SKM-1 (cell line): ENCODE data around the gene PRDX5.
"Not testable (repeated sequence)": the region's sequence is repeated elsewhere in the genome, so short reads cannot be mapped to it uniquely, and the experiment has no call there.

Source experiments
- DNase-seq: peaks from one replicate; lab custom pipeline; 2025; ENCODE audit not compliant: unreplicated experiment; lab: John Stamatoyannopoulos, UW

Gene PRDX5

DNA sequence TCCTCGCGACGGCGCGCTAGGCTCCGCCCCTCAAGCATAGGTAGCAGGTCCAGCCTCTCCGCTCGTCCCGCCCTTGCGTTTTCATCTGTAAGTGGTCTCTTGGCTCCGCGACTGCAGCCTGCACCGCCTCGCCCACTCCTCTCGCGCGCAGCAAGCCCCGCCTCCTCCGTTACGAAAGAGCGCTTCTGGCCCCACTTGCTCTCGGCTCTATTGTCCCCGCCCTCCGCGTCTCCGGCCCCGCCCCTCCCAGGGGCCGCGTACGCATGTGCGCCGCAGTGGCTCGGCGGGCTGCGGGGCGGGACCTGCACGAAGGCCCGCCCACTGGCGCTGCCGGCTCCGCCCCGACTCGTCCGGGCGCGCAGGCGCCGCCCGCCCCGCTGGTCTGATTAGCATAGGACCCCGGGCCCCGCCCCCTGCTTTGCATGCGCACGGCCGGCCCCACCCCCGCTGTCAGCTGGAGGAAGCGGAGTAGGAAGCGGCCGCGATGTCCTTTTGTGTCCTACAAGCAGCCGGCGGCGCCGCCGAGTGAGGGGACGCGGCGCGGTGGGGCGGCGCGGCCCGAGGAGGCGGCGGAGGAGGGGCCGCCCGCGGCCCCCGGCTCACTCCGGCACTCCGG, 12.7 kb upstream of the PRDX5 start, which contains the start of gene ESRRA:
Gene ESRRA, plus strand, starts transcription at position 450 of the 616 bp plus-strand sequence. CDS start 1,656 bp downstream, outside the sequence.
- DNase-seq: peak; percentile 99

DNA sequence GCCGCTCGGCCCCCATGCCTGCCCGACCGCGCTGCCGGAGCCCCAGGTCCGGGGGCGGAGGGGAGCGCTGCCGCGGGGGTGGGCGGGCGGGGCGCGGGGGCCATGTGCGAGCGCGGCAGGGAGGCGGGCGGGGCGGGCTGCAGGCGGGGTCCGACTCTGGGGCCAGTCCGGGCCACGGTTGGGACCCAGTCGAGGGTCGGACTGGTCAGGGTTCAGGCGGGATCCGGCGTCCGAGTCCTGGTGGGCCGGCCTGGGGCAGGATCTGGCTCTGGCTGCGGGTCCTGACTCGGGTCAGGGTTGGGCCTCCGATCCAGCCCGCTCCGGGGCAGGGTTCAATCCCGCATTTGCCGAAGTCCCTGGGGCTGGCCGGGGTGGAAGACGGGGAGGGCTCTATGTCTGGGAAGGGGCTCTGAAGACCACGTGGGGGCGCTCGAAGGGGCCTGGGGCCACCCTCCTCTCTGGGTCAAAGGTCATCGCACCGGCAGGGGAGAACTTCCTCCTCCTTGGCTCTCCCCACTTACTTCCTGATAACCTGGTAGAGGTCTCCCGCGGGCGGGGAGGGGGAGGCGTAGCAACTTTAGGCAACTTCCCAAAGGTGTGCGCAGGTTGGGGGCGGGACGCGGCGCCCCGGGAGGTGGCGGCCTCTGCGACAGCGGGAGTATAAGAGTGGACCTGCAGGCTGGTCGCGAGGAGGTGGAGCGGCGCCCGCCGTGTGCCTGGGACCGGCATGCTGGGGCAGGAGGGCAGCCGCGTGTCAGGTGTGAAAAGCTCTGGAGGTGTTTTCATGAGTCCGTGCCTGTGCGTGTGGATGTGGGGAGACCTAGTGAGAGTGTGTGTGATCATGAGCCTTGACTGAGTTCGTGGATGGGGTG, 12.0 kb upstream of the PRDX5 start:
- peak; percentile 79 for DNase-seq

DNA sequence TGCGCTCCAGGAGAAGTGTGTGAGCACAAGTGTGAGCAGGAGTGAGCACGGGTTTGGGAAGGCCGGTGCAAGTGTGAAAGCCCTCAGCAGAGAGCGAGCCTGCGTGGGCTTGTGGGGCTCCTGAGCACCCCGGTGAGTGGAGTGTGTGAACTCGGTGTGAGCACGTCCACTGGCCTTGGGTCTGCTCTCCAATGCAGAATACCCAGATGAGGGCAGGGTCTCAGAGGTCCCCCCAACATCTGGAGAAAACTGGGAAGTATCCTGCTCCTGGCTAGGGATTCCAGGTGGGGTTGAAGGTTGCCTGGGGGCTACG, 11.4 kb upstream of the PRDX5 start:
- no peak for DNase-seq

DNA sequence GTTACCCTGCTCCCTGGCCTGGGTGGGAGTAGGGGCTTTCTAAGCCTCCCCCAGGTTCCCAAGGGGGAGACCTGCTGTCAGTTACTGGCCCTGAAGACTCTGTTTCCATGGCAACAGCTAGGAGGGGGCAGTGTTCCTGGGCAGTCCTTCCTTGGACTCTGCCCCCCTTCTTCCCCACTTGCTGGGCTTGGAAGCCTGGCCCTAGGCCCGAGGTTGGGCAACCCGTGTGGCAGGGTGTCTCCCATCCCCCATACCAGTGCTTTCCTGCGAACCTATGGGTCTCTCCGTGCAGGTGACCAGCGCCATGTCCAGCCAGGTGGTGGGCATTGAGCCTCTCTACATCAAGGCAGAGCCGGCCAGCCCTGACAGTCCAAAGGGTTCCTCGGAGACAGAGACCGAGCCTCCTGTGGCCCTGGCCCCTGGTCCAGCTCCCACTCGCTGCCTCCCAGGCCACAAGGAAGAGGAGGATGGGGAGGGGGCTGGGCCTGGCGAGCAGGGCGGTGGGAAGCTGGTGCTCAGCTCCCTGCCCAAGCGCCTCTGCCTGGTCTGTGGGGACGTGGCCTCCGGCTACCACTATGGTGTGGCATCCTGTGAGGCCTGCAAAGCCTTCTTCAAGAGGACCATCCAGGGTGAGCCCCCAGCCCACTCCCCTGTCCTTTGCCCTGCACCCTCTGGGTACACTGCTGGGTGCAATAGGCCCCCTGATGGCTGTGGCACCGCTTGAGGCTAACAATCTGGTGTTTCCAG, 10.9 kb upstream of the PRDX5 start:
- no peak for DNase-seq

DNA sequence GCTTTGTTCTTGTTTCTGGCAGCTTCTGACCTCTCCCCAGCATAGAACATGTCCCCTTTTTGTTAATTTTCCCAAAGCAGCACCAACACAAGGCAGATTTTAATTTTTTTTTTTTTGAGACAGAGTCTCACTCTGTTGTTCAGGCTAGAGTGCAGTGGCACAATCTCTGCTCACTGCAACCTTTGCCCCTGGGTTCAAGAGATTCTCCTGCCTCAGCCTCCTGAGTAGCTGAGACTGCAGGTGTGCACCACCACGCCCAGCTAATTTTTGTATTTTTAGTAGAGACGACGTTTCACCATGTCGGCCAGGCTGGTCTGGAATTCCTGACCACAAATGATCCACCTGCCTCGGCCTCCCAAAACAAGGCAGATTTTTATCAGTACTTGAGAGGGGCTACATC, 10.1 kb upstream of the PRDX5 start:
- not testable (repeated sequence) for DNase-seq

DNA sequence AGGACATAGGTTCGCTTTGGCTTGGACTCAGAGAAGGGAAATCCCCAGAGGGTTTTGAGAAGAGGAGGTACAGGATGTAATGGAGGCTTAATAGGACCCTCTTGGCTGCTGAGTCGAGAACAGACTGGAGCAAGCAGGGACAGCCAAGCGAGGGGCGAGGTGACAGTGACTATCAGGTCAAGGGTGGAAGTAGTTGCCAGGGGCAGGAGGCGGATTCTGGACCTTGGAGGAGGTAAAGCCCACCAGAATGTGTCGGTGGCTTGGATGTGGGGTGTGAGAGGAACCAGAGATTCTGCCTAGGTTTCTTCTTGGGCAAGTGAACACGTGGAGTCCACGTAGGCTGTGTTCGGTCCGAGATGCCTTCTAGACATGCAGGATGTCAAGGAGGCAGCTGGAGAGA, 5.0 kb upstream of the PRDX5 start:
- no peak for DNase-seq

DNA sequence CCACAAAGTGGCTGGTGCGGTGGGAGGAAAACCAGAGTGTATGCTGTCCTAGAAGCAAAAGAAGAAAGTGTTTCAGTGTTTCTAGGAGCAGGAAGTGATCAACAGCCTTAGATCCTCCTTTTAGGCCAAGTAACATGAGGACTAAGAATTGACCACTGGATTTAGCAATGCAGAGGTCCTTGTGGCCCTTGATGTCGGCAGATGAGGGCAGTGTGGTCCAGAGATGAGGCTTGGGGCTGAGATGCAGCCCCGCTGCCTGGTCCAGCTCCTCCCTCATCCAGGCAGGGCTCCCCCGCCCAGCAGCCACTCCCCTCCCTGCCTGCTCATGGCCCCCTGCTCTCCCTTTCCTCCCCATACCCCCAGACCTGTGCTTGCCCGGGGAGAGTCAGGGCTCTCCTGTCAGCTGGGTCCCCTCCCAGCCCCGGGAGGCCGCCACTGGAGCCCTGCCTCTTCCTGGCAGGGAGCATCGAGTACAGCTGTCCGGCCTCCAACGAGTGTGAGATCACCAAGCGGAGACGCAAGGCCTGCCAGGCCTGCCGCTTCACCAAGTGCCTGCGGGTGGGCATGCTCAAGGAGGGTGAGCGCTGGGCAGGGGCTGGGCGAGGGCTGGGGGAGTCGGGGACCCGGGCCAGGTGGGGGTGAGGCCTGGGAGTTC, 4.3 kb upstream of the PRDX5 start:
- no peak for DNase-seq

DNA sequence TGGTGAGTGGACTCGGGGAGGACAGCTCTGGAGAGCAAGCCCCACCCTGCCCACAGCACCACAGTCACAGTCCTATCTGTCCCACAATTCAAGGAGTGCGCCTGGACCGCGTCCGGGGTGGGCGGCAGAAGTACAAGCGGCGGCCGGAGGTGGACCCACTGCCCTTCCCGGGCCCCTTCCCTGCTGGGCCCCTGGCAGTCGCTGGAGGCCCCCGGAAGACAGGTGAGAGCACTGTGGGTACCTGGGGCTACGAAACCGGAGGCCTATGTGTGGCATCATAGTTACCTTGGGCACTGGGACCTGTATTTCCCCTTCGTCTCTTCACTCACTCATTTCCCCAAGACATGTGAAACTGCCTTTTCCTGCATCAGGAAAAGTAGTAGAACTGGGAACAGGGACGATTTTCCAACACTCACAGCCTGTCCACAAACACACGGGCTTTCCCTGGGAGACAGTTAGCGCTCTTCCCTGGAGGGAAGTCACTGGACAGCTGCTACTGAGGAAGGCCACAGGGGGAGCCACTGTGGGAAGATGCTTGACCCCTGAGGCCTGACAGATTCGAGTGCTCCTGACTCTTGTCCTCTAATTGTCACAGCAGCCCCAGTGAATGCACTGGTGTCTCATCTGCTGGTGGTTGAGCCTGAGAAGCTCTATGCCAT, 3.6 kb upstream of the PRDX5 start:
- no peak for DNase-seq

DNA sequence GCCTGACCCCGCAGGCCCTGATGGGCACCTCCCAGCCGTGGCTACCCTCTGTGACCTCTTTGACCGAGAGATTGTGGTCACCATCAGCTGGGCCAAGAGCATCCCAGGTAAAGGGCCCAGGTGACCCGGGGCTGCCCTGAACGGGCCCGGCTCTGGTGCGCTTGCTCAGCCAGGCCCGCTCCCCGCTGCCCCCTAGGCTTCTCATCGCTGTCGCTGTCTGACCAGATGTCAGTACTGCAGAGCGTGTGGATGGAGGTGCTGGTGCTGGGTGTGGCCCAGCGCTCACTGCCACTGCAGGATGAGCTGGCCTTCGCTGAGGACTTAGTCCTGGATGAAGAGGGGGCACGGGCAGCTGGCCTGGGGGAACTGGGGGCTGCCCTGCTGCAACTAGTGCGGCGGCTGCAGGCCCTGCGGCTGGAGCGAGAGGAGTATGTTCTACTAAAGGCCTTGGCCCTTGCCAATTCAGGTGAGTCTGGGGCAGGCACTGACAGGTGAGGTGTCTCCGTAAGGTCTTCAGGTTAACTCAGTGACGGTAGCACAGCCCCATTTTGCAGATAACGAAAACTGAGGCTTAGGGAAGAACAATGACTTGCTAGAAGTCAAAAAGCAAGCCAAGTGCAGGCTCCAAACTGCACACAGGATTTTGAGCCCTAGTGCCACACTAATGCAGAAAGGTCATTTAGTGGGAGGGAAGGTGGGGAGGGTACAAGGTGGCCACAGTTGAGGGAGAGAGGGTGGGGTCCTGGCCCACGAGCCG, 2.9 kb upstream of the PRDX5 start:
- DNase-seq: no peak

DNA sequence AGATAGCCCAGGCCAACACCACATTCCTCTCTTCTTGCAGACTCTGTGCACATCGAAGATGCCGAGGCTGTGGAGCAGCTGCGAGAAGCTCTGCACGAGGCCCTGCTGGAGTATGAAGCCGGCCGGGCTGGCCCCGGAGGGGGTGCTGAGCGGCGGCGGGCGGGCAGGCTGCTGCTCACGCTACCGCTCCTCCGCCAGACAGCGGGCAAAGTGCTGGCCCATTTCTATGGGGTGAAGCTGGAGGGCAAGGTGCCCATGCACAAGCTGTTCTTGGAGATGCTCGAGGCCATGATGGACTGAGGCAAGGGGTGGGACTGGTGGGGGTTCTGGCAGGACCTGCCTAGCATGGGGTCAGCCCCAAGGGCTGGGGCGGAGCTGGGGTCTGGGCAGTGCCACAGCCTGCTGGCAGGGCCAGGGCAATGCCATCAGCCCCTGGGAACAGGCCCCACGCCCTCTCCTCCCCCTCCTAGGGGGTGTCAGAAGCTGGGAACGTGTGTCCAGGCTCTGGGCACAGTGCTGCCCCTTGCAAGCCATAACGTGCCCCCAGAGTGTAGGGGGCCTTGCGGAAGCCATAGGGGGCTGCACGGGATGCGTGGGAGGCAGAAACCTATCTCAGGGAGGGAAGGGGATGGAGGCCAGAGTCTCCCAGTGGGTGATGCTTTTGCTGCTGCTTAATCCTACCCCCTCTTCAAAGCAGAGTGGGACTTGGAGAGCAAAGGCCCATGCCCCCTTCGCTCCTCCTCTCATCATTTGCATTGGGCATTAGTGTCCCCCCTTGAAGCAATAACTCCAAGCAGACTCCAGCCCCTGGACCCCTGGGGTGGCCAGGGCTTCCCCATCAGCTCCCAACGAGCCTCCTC, 2.0 kb upstream of the PRDX5 start:
- not testable (repeated sequence) for DNase-seq

DNA sequence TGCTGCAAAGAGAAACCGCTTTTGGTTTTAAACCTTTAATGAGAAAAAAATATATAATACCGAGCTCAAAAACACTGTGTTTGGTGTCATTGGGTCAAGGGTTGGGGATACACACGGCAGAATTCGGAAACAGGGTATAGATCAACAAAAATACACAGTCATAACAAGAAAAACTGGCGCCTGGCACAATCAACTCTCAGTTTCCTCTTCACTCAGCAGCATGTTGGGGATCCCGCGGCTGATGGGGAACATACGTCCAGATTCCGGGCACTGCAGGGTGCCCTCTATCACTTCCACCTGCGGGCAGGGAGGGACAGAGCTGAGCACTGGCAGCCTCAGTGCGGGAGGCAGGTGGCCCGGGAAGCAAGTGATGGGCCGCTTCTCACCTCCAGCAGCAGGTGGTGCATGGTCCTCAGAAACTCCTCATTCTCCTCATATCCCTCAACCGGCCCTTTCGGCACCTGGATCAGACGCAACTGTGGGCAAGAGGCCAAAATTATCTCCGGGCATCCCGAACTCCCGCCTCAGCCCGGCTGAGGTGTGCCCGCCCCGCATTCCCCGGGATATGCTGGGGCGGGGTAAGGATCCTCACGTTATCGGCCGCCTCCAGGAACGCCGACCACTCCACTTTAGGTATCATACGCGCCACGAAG, 1.1 kb upstream of the PRDX5 start:
- no peak for DNase-seq

DNA sequence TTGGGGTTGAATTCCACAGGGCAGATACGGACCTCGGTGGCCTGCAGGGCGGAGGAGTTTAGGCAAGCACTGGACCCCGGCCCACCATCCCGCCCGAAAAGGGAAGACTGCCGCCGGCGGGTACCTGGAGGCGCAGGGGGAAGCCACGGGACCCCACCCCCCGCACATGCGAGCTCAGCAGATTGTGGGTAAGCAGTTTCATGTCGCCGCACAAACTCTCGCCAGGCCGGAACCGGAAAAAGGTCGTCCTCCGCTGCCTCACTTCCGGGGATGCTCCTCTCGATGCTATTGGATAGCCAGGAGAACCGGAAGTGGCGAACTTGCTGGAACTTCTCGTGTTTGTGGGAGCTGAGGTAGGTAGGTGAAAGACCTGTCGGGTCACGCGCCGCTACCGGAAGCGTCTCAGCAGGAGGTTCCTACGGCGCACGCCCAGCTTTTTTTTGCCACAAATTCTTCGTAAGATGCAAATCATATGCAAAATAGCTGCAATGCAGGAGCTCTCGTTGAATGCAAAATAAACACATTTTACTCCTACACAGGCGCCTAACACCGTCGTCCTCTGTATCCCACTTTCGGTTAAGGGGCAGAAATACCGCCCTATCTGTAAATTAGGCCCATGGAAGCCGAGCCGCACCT, 478 bp upstream of the PRDX5 start, which contains the start of gene TRMT112:
Gene TRMT112, minus strand, starts transcription at position 235 of the 636 bp plus-strand sequence. Its CDS starts 33 bp downstream, at position 202.
- peak; percentile 95 for DNase-seq

DNA sequence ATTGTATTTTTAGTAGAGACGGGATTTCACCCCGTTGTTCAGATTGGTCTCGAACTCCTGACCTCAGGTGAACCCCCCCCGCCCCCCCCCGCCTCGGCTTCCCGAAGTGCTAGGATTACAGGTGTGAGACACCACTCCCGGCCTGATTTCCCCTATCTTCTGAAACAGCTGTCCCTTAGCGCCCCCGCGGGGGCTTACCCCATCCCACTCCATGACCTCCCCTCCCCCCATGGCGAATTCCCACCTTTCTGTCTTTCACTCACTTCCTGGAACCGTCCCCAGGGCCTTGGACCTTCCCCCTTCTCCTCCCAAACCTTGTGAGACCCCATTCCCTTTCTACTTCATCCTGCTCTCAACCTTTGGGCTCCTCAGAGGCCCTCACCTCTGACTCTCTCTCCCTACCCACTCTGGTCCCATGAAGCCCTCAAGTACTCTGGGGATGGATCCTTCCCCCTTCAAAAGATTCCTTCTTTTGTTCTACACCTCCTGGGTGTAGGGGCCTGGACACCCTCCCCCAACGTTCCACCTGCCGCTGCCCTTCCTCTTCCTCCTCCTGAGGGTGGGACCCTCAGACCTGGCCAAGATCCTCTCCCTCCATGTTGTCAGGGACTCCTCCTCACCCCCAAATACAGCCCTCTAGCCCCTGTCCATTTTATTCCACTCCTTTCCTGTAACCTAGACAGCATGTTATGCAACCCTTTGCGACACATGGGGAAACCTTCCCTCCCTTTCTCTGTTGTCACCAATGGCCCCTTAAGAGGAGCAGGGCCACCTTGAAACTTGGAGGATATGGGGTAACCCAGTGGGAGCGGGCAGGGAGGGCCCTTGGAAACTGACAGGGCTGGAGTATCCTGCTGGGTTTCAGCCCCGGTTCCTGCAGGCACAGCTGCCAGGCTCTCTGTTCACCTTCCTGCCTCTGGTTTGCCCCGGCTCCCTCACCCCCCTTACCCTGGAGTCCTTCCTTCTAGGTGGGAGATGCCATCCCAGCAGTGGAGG, 1.1 kb downstream of the PRDX5 start:
- DNase-seq: peak; percentile 37

DNA sequence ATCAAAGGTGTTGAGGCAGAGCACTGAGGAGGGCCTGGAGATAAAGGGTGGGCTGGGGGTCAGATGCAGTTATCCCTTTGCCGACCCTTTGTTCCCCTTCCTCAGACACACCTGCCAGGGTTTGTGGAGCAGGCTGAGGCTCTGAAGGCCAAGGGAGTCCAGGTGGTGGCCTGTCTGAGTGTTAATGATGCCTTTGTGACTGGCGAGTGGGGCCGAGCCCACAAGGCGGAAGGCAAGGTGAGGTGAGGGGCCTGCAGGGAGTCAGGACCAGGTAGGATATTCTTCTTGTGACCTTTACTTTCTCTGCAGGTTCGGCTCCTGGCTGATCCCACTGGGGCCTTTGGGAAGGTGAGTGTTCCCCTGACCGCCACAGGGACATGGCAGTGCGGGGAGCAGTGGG, 2.6 kb downstream of the PRDX5 start:
- DNase-seq: no peak

DNA sequence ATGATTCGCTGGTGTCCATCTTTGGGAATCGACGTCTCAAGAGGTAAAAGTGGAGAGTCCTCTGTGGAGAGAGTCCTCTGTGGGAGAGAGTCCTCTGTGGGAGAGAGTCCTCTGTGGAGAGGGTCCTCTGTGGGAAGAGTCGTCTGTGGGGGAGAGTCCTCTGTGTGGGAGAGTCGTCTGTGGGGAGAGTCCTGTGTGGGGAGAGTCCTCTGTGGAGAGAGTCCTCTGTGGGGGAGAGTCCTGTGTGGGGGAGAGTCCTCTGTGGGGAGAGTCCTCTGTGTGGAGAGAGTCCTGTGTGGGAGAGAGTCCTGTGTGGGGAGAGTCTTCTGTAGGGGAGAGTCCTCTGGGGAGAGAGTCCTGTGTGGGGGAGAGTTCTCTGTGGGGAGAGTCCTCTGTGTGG, 3.1 kb downstream of the PRDX5 start:
- DNase-seq: no peak

DNA sequence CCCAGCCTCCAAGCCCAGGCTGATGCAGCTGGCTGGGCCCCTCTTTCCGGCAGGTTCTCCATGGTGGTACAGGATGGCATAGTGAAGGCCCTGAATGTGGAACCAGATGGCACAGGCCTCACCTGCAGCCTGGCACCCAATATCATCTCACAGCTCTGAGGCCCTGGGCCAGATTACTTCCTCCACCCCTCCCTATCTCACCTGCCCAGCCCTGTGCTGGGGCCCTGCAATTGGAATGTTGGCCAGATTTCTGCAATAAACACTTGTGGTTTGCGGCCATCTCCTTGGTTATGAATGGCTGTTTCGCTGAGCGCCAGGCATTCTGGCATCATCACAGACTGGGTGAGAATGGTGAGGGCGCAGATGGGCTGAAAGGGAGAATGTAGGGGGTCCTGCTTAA, 3.6 kb downstream of the PRDX5 start:
- DNase-seq: no peak

DNA sequence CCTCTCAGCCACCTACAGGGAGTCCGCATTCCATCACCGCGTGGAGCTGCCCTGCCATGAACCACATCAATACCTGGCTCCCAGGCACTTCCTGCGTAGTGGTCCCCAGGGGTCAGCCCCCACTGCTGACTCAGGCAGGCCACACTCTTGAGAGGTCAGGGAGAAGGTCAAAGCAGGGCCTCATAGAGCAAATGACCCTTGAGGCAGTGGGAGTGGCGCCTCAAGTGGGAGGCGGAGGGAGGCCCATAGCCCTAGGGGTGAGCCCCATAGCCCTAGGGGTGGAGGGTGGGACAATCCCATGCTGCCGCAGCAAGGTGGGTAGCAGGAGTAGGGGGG, 5.0 kb downstream of the PRDX5 start:
- no peak for DNase-seq
